Fibroblast of lung (primary cell): ENCODE measurements around the gene CHSY1. TPM values are rescaled to one million over a fixed set of nuclear protein-coding genes. Genes with fewer than 3 reads are reported as not detected.

Experiments used
- DNase-seq, 2 donors: peaks; one replicate each; pipeline versions ENCODE4 v3.0.0 to v3.0.0-alpha.2; 2010; ENCODE audit warnings: low read depth in 2 of 2
- H2AFZ ChIP-seq: 2 replicates; pipeline ENCODE4 v1.5.1; 2012; ENCODE audit warnings: low read length, control low read depth, inconsistent platforms
- H3K27ac ChIP-seq: 2 replicates; pipeline ENCODE4 v1.5.1; 2011; ENCODE audit warnings: low read length, control low read depth; ENCODE audit not compliant: insufficient read depth
- H3K27me3 ChIP-seq: 2 replicates; pipeline ENCODE4 v1.5.1; 2011; ENCODE audit warnings: mild to moderate bottlenecking, low read length; ENCODE audit not compliant: control insufficient read depth, insufficient read depth
- H3K36me3 ChIP-seq: 2 replicates; pipeline ENCODE4 v1.5.1; 2011; ENCODE audit warnings: low read length; ENCODE audit not compliant: control insufficient read depth, insufficient read depth
- H3K4me1 ChIP-seq: 2 replicates; pipeline ENCODE4 v1.5.1; 2011; ENCODE audit warnings: low read length; ENCODE audit not compliant: control insufficient read depth, insufficient read depth; ENCODE audit errors: extremely low read depth
- H3K4me2 ChIP-seq: 2 replicates; pipeline ENCODE4 v1.5.1; 2011; ENCODE audit warnings: low read length, control low read depth; ENCODE audit not compliant: insufficient read depth; ENCODE audit errors: extremely low read depth
- H3K4me3 ChIP-seq, 4 experiments: fragments of 200-600 bp in 1 of 4; sonication (generic) in 1 of 4; replicated peaks in 1 of 4; 2 replicates each; pipeline ENCODE4 v1.5.1; 2011 to 2016; ENCODE audit warnings: low read length in 4 of 4, low read depth in 3 of 4, mild to moderate bottlenecking in 3 of 4, control low read depth in 2 of 4, inconsistent platforms in 1 of 4, mixed read lengths in 1 of 4; ENCODE audit not compliant: insufficient read depth in 1 of 4; ENCODE audit errors: control extremely low read depth in 1 of 4
- H3K79me2 ChIP-seq: 2 replicates; pipeline ENCODE4 v1.5.1; 2012; ENCODE audit warnings: mild to moderate bottlenecking, low read length, inconsistent platforms; ENCODE audit not compliant: control insufficient read depth, insufficient read depth
- H3K9ac ChIP-seq: 2 replicates; pipeline ENCODE4 v1.5.1; 2011; ENCODE audit warnings: mild to moderate bottlenecking, low read length, control low read depth; ENCODE audit not compliant: insufficient read depth
- H3K9me3 ChIP-seq: 2 replicates; pipeline ENCODE4 v1.5.1; 2012; ENCODE audit warnings: low read depth, low read length; ENCODE audit not compliant: control insufficient read depth, insufficient read depth
- H4K20me1 ChIP-seq: 2 replicates; pipeline ENCODE4 v1.5.1; 2011; ENCODE audit warnings: low read length; ENCODE audit not compliant: control insufficient read depth, insufficient read depth; ENCODE audit errors: extremely low read depth
- EZH2 ChIP-seq: IDR thresholded peaks from 2 replicates; pipeline ENCODE4 v1.5.1; 2012; ENCODE audit warnings: low read length, control low read depth, mild to moderate bottlenecking; ENCODE audit errors: missing control alignments
- polyA plus RNA-seq, 2 donors: library from polyadenylated mRNA; depleted of rRNA in 1 of 2; stranded (reverse) in 1 of 2; unstranded in 1 of 2; fragments of >200 nt; gene quantifications; 2 replicates each; pipeline ENCODE4 v1.2.1, GENCODE V29; 2011 to 2012; ENCODE audit warnings: missing spikeins in 1 of 2
- total RNA-seq: library from RNA; depleted of rRNA; stranded (reverse); fragments of >200 nt; gene quantifications from 2 replicates; pipeline ENCODE4 v1.2.1, GENCODE V29; 2014
- TF ChIP-seq, protein P1 (sequence below), 2 donors: IDR thresholded peaks in 1 of 2; conservative IDR thresholded peaks in 1 of 2; 1 replicate in 1 of 2; 2 replicates in 1 of 2; pipeline ENCODE4 v1.5.1; 2011 to 2012; ENCODE audit warnings: low read length in 2 of 2, control low read depth in 1 of 2, inconsistent platforms in 1 of 2, low read depth in 1 of 2, mild to moderate bottlenecking in 1 of 2

Gene CHSY1
- total and polyA plus RNA-seq, 2 donors (not counting 1 experiment from before 2014, with no cell fraction given): 28.6 to 57.0 TPM

DNA sequence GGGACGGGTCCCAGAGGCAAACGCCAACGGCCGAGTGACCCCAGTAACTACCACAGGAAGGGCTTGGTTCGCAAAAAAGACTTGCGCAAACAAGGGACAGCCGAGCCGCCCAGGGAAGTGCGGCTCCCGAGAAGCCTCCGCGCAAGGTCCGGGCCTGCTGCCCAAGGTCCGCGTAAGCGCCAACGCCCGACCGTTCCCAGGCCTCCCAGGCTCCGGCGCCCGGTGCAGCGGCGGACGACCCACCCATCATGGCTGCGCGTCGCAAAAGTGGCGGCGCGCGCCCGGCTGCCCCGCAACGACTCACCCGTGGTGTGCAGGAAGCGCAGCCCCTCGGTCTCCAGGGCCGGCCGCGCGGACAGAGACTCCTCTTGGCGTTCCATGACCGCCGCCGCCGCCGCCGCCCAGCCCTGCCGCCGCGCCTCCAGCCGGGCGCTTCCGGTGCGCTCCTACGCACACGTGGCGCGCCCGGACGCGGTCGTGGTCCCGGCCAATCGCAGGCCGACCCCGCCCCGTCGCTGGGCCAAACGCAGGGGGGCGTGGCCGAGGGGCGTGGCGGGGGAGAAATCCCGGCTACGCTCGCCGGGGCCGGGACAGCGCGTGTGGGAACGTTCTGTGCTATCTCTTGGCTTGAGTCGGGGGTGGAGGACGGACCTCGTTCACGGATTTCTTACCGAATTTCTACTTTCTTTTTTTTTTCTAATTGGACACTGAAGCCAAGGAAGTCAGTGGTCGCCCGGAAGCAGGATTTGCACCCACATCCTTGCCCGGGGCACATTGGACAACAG is 25.4 kb upstream of the CHSY1 start, which contains the start of gene SELENOS:
Gene SELENOS (minus strand): TSS at position 448 of the 785 bp plus-strand sequence. CDS start 68 bp downstream, at position 380.
- H3K4me1 ChIP-seq: peaks cover 3% of the 10 kb centered on the region
- no peaks in the 10 kb centered on the region for H4K20me1 ChIP-seq
- H3K79me2 ChIP-seq: peaks cover 24% of the 10 kb centered on the region
- H3K4me2 ChIP-seq: peak within 1 kb of the TSS; percentile 82
- peaks cover 20% of the 10 kb centered on the region for H3K36me3 ChIP-seq
- H3K27ac ChIP-seq: peak within 1 kb of the TSS; percentile 90
- no peaks in the 10 kb centered on the region for H3K9me3 ChIP-seq
- H2AFZ ChIP-seq: peak within 1 kb of the TSS; percentile 75
- H3K9ac ChIP-seq: peak within 1 kb of the TSS; percentile 92
- peak; percentile 86 to 89 for DNase-seq
- H3K4me3 ChIP-seq: peak within 1 kb of the TSS; percentile 57 to 99 (median 90)
- TF ChIP-seq EZH2: no peak
- TF ChIP-seq, protein P1, sequence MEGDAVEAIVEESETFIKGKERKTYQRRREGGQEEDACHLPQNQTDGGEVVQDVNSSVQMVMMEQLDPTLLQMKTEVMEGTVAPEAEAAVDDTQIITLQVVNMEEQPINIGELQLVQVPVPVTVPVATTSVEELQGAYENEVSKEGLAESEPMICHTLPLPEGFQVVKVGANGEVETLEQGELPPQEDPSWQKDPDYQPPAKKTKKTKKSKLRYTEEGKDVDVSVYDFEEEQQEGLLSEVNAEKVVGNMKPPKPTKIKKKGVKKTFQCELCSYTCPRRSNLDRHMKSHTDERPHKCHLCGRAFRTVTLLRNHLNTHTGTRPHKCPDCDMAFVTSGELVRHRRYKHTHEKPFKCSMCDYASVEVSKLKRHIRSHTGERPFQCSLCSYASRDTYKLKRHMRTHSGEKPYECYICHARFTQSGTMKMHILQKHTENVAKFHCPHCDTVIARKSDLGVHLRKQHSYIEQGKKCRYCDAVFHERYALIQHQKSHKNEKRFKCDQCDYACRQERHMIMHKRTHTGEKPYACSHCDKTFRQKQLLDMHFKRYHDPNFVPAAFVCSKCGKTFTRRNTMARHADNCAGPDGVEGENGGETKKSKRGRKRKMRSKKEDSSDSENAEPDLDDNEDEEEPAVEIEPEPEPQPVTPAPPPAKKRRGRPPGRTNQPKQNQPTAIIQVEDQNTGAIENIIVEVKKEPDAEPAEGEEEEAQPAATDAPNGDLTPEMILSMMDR (conservative IDR thresholded peaks at IDR 0.05 in 1 of 2, IDR thresholded peaks at IDR 0.05 in 1 of 2; ENCODE audit: low read depth in 1 of 2, low read length in 2 of 2): no peak
- no peaks in the 10 kb centered on the region for H3K27me3 ChIP-seq

DNA sequence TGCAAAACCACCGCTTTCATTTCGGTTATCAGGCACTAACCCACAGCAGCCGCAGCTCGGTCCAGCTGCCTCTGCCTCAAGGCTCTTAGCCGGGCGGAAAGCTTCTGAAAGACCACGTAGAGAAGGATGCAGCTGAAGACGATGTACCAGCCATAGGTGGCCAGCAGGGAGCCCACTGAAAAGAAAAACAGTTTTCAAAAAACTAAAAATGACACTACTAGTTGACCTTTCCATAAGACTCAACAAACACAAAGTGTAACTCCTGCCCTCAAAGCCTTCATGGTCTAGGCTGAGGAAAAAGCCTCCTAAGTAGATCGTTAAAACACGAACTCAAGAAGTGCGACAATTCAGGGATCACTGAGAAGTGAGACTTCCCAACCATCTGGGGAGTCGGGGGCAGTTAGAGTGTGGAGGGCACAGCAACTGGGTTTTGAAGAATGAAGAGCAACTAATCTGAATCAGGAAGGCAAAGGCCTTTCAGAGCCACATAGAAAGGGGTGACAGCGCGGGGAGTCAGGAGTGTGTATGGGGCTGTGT is 24.7 kb upstream of the CHSY1 start:
- peak overlapping the region; percentile 76 for H3K4me2 ChIP-seq
- TF ChIP-seq EZH2: no peak
- TF ChIP-seq, protein P1 (conservative IDR thresholded peaks at IDR 0.05 in 1 of 2, IDR thresholded peaks at IDR 0.05 in 1 of 2; ENCODE audit: low read depth in 1 of 2, low read length in 2 of 2): peak in 1 of 2 donors; percentile 43
- peaks cover 24% of the 10 kb centered on the region for H3K79me2 ChIP-seq
- H3K9me3 ChIP-seq: no peaks in the 10 kb centered on the region
- H3K27ac ChIP-seq: peak overlapping the region; percentile 90
- no peaks in the 10 kb centered on the region for H4K20me1 ChIP-seq
- H3K36me3 ChIP-seq: peaks cover 21% of the 10 kb centered on the region
- H3K9ac ChIP-seq: peak overlapping the region; percentile 92
- H2AFZ ChIP-seq: no peak overlapping the region
- no peaks in the 10 kb centered on the region for H3K27me3 ChIP-seq
- peak in 1 of 2 donors; percentile 30 for DNase-seq
- H3K4me1 ChIP-seq: peaks cover 3% of the 10 kb centered on the region
- H3K4me3 ChIP-seq: peak overlapping the region; percentile 57 to 99 (median 90)

DNA sequence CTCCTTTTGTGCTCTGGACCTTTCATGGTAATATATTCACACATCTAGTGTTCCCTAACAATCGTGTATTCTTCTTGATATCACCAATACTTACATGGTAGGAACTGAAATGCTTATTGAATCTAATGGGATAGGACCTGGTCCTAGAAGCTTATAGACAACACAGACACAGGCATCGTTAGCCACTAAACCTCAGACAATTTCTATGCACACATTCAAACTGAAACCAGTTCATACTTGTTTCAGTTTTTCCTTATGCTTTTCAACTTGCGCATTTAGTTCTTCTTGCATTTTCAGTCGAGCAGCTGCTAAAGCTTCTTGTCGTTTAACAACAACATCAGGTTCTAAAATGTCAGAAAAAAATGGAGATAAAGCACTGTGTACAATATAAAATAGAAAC is 23.2 kb upstream of the CHSY1 start:
- Histone ChIP-seq H3K79me2 (peaks cover 24% of the 10 kb centered on the region), H3K36me3 (peaks cover 22% of the 10 kb centered on the region), H3K27ac (no peak overlapping the region), H4K20me1 (no peaks in the 10 kb centered on the region), H3K9me3 (no peaks in the 10 kb centered on the region), H3K4me3 (peak overlapping the region in 1 of 4 experiments; percentile 93), H3K4me1 (peaks cover 3% of the 10 kb centered on the region), H3K9ac (no peak overlapping the region), H3K4me2 (no peak overlapping the region), H2AFZ (no peak overlapping the region), H3K27me3 (no peaks in the 10 kb centered on the region)
- DNase-seq: no peak
- TF ChIP-seq, protein P1 (conservative IDR thresholded peaks at IDR 0.05 in 1 of 2, IDR thresholded peaks at IDR 0.05 in 1 of 2; ENCODE audit: low read depth in 1 of 2, low read length in 2 of 2): no peak
- no peak for TF ChIP-seq EZH2
